Panc1 (cell line): ENCODE results near the gene PDXDC1.

Experiments used
- POLR2AphosphoS5 ChIP-seq: IDR thresholded peaks from 2 replicates; pipeline ENCODE4 v1.6.1; 2012; ENCODE audit warnings: mild to moderate bottlenecking, low read depth, low read length, moderate library complexity
- REST ChIP-seq, 2 experiments: IDR thresholded peaks; 2 replicates each; pipeline ENCODE4 v1.6.1; 2011 to 2012; ENCODE audit warnings: low read depth in 2 of 2, control low read depth in 1 of 2, low read length in 1 of 2, mild to moderate bottlenecking in 1 of 2, moderate library complexity in 1 of 2; ENCODE audit not compliant: insufficient read depth in 1 of 2
- SIN3A ChIP-seq: IDR thresholded peaks from 2 replicates; pipeline ENCODE4 v1.6.1; 2012; ENCODE audit warnings: low read depth, mild to moderate bottlenecking, low read length, moderate library complexity, borderline replicate concordance; ENCODE audit not compliant: insufficient read depth
- TCF7L2 ChIP-seq: IDR thresholded peaks from 2 replicates; pipeline ENCODE4 v1.6.1; 2011; ENCODE audit warnings: mild to moderate bottlenecking, low read depth, low read length, inconsistent platforms
- TF ChIP-seq, protein P1 (sequence below): fragments of 450-650 bp; IDR thresholded peaks from 2 replicates; pipeline ENCODE4 v1.5.1; 2017; ENCODE audit warnings: mild to moderate bottlenecking

DNA sequence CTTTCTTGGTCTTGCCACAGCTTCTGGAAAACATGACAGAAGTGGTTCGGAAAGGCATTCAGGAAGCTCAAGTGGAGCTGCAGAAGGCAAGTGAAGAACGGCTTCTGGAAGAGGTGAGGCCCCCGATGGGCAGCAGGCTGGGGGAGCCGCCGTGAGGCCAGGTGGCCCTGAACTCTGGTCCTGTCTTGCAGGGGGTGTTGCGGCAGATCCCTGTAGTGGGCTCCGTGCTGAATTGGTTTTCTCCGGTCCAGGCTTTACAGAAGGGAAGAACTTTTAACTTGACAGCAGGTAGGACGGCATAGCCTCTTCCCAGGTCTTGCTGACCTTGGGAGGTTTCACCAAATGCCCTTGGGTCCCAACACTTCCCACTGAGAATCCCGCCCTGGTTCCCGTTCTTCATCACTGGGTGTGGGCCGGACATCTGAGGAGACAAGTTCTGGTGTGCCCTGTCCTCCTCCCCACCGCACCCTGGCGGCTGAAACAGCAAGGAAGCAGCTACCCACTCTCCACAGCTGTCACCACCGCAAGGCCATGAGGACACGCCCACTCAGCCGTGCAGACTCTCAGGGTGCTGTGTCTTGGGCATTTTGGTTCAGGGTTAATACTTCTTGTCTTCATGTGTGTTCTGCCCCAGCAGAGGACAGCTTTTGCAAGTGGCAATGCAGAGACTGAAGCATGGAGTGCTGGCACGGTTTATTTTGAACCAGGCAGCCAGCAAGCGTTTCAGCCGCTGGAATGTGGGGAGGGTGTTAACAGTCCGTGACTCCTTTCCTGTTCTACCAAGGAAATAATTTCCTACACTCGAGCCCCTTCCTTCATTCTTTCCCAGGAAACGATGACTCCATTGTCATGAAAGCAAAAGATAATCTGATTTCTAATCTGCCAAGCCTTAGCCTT lies 59.7 kb downstream of the PDXDC1 start:
- no peak for TF ChIP-seq POLR2AphosphoS5
- TF ChIP-seq, protein P1, sequence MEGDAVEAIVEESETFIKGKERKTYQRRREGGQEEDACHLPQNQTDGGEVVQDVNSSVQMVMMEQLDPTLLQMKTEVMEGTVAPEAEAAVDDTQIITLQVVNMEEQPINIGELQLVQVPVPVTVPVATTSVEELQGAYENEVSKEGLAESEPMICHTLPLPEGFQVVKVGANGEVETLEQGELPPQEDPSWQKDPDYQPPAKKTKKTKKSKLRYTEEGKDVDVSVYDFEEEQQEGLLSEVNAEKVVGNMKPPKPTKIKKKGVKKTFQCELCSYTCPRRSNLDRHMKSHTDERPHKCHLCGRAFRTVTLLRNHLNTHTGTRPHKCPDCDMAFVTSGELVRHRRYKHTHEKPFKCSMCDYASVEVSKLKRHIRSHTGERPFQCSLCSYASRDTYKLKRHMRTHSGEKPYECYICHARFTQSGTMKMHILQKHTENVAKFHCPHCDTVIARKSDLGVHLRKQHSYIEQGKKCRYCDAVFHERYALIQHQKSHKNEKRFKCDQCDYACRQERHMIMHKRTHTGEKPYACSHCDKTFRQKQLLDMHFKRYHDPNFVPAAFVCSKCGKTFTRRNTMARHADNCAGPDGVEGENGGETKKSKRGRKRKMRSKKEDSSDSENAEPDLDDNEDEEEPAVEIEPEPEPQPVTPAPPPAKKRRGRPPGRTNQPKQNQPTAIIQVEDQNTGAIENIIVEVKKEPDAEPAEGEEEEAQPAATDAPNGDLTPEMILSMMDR = no peak
- TF ChIP-seq TCF7L2 = no peak
- no peak for TF ChIP-seq REST (IDR thresholded peaks at IDR 0.05; ENCODE audit: insufficient read depth in 1 of 2, low read depth in 2 of 2, low read length in 1 of 2)
- TF ChIP-seq SIN3A = no peak
